Fibroblast of mammary gland (primary cell): ENCODE data around the gene NUP214.

Experiments used
- DNase-seq: peaks from one replicate; pipeline ENCODE4 v3.0.0-alpha.2; 2010; ENCODE audit warnings: low read depth
- H3K4me3 ChIP-seq: 2 replicates; pipeline ENCODE4 v1.5.1; 2011; ENCODE audit warnings: low read depth, mild to moderate bottlenecking, low read length, moderate library complexity; ENCODE audit not compliant: control insufficient read depth
- TF ChIP-seq, protein P1 (sequence below): conservative IDR thresholded peaks from 2 replicates; pipeline ENCODE4 v1.5.1; 2011; ENCODE audit warnings: low read depth, low read length, inconsistent platforms; ENCODE audit not compliant: control insufficient read depth, insufficient read depth

The NUP214 gene

DNA sequence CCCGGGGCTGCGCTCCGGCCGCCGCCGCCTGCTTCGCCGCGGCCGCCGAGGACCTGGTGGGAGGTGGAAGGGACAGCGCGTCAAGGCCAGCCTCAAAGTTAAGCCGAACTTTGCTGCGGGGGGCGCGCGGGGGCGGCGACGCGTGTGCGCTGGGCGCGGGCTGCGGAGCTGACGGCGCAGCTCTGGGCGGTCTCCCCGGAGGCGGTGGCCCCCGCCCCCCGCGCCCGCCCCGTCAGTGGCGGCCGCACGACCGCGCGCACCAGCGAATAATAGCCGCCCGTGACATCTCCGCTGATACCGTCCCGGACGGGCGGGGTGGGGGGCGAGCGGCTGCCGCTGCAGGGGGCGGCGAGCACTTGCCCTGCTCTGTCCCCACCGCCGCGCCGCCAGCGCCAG, 151.5 kb downstream of the NUP214 start:
- no peak for DNase-seq
- no peak overlapping the region for H3K4me3 ChIP-seq

GRCh38 chr9:131277287-131277909, 152.0 kb downstream of the NUP214 start:
- peak overlapping the region; percentile 12 for H3K4me3 ChIP-seq
- TF ChIP-seq, protein P1, sequence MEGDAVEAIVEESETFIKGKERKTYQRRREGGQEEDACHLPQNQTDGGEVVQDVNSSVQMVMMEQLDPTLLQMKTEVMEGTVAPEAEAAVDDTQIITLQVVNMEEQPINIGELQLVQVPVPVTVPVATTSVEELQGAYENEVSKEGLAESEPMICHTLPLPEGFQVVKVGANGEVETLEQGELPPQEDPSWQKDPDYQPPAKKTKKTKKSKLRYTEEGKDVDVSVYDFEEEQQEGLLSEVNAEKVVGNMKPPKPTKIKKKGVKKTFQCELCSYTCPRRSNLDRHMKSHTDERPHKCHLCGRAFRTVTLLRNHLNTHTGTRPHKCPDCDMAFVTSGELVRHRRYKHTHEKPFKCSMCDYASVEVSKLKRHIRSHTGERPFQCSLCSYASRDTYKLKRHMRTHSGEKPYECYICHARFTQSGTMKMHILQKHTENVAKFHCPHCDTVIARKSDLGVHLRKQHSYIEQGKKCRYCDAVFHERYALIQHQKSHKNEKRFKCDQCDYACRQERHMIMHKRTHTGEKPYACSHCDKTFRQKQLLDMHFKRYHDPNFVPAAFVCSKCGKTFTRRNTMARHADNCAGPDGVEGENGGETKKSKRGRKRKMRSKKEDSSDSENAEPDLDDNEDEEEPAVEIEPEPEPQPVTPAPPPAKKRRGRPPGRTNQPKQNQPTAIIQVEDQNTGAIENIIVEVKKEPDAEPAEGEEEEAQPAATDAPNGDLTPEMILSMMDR = no peak
- DNase-seq = no peak

More for the DNA sequence above, 151.5 kb downstream of the NUP214 start:
- TF ChIP-seq, protein P1 = no peak

DNA sequence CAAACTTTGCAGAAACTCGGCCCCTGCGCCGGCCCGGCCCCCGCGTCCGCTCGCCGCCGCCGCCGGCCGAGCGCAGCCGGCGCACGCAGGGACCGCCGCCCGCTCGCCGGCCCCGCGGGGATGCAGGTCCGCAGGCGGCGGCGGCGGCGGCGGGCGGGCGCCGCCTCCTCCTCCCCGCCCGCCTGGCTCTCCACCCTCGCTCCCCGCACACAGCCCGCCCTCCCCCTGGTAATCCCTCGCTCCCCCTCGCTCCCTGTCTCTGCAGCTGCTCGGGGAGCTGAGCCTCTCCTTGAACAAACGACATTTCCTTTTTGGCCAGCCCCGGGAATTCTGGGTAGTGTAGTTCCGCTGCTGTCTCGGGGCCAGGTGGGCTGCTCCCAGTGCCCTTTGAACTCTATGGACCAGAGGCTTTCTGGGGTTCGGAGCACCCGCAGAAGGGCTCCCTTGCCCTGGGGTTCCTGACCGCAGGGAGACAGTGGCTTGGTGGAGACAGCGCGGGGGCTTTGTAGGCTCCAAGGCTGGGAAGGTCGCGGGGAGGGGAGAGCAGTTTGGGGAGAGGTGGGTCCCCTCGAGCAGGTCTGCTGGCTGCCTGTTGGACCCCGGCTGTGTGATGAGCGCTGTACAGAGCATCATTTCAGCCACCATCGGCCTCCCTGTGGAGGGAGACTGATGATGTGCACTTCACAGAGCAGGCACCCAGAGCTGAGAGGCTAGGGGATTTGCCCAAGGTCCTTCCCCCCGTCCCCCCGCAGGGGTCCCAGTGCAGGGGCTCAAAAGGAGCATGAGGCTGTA, 152.7 kb downstream of the NUP214 start:
- peak overlapping the region; percentile 27 for H3K4me3 ChIP-seq
- TF ChIP-seq, protein P1 = no peak
- DNase-seq = peak; percentile 70

DNA sequence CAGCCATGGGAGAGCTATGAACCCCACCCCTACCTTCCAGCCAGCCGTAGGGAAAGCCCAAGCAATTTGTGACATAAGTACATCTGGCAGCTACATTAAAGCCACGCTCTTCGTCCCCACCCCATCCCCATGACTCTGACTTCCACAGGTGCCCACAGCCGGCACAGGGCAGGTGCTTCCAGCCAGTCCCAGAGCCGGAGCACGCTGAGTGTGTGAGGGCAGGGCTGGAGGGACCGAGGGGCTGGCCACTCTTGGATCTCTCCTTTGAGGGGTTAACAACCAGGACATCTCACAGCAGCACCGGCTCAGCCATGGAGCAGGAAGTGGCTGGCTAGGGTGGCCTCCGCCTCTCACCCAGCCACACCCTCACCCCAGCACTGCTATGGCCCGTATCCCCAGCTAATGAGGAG, 153.3 kb downstream of the NUP214 start:
- H3K4me3 ChIP-seq = no peak overlapping the region
- no peak for DNase-seq
- TF ChIP-seq, protein P1 = no peak

- TF ChIP-seq, protein P1 = no peak
- no peak for DNase-seq
- H3K4me3 ChIP-seq = no peak overlapping the region
Measured at GRCh38 chr9:131279196-131279862, 153.9 kb downstream of the NUP214 start.

DNA sequence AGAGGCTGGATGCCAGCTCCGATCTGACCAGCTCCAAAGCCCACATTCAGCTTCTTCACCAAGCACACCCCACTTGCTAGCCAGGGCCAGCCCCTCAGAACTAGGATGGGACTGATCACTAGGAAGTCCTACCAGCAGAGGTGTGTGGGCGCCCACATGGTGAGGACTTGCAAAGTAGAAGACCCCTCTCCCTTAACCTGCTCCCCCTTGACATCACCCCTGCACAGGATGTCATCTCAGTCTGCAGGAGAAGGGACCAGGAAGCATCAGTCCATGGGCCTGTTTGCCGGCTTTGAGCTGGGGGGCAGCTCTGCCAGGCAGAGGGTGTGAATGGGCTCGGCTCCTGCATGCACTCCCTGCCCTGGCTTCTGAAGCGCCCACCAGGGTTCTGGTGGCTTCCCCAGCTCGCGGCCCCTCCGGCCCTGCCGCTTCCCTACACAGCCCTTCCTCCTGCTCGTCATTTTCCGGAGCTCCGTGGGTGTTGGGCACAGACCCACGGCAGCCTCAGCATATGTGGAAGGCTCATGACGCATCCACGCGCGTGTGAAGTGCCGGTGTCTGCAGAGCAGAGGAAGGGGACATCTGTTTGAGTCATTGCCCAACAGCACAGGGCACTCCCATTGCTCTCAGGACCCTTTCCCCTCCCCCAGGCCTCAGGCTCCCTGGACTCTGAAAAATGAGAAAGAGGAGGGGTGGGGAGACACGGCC, 154.6 kb downstream of the NUP214 start:
- DNase-seq = no peak
- no peak overlapping the region for H3K4me3 ChIP-seq
- TF ChIP-seq, protein P1 = no peak
